Smooth muscle cell (in vitro differentiated cells): Measurements from ENCODE around the gene CHST12. TPM values are rescaled to one million over a fixed set of nuclear protein-coding genes. Genes with fewer than 3 reads are reported as not detected.

Experiments used
- DNase-seq: peaks from one replicate; lab custom pipeline; 2025; ENCODE audit not compliant: unreplicated experiment; lab: John Stamatoyannopoulos, UW
- H2AFZ ChIP-seq: fragments of 200-600 bp; sonication (generic); 2 replicates; pipeline ENCODE4 v1.6.0; 2016; ENCODE audit warnings: antibody characterized with exemption, low read depth, mild to moderate bottlenecking
- H3F3A ChIP-seq: fragments of 200-600 bp; sonication (generic); 2 replicates; pipeline ENCODE4 v1.6.0; 2017; ENCODE audit warnings: antibody characterized with exemption, low read depth
- H3K27ac ChIP-seq: fragments of 200-600 bp; sonication (generic); 2 replicates; pipeline ENCODE4 v1.5.1; 2016; ENCODE audit warnings: low read depth, mild to moderate bottlenecking
- H3K27me3 ChIP-seq: fragments of 200-600 bp; sonication (generic); 2 replicates; pipeline ENCODE4 v1.6.1; 2016; ENCODE audit warnings: low read depth, mild to moderate bottlenecking
- H3K36me3 ChIP-seq: fragments of 200-600 bp; sonication (generic); 2 replicates; pipeline ENCODE4 v1.5.1; 2016; ENCODE audit warnings: low read depth
- H3K4me1 ChIP-seq: fragments of 200-600 bp; sonication (generic); 2 replicates; pipeline ENCODE4 v1.5.1; 2016; ENCODE audit warnings: low read depth
- H3K4me2 ChIP-seq: fragments of 200-600 bp; sonication (generic); 2 replicates; pipeline ENCODE4 v1.6.0; 2016; ENCODE audit warnings: mild to moderate bottlenecking
- H3K4me3 ChIP-seq: fragments of 200-600 bp; sonication (generic); 2 replicates; pipeline ENCODE4 v1.5.1; 2016; ENCODE audit warnings: mild to moderate bottlenecking
- H3K79me2 ChIP-seq: fragments of 200-600 bp; sonication (generic); 2 replicates; pipeline ENCODE4 v1.6.0; 2016; ENCODE audit warnings: low read depth, mild to moderate bottlenecking
- H3K9ac ChIP-seq: fragments of 200-600 bp; sonication (generic); 2 replicates; pipeline ENCODE4 v1.6.0; 2016; ENCODE audit warnings: low read depth
- H3K9me3 ChIP-seq: fragments of 200-600 bp; sonication (generic); replicated peaks from 2 replicates; pipeline ENCODE4 v1.5.1; 2016; ENCODE audit warnings: low read depth
- H4K20me1 ChIP-seq: fragments of 200-600 bp; sonication (generic); 2 replicates; pipeline ENCODE4 v1.6.0; 2016; ENCODE audit warnings: low read depth
- WGBS: methylation state at CpG from one replicate; pipeline ENCODE4 v1.1.7; 2016; ENCODE audit warnings: low lambda C conversion rate; 5-methylcytosine and 5-hydroxymethylcytosine counted together
- polyA plus RNA-seq: library from polyadenylated mRNA; unstranded; fragments of >200 nt; fragmentation: Nextera tagmentation; extraction: Ambion mirVana; gene quantifications from 2 replicates; pipeline ENCODE4 v1.2.1, GENCODE V29; 2016
- total RNA-seq: library from RNA; depleted of rRNA; stranded (reverse); fragments of >200 nt; gene quantifications from 2 replicates; pipeline ENCODE4 v1.2.3, GENCODE V29; 2014
- TF ChIP-seq, protein P1 (sequence below): fragments of 200-600 bp; sonication (generic); IDR thresholded peaks from 2 replicates; pipeline ENCODE4 v1.5.1; 2017; ENCODE audit warnings: borderline replicate concordance, mild to moderate bottlenecking, antibody characterized with exemption; ENCODE audit not compliant: insufficient read depth, poor library complexity, severe bottlenecking

Gene CHST12
- total and polyA plus RNA-seq, 2 experiments from 2014 or later: 10.1 to 19.7 TPM

DNA sequence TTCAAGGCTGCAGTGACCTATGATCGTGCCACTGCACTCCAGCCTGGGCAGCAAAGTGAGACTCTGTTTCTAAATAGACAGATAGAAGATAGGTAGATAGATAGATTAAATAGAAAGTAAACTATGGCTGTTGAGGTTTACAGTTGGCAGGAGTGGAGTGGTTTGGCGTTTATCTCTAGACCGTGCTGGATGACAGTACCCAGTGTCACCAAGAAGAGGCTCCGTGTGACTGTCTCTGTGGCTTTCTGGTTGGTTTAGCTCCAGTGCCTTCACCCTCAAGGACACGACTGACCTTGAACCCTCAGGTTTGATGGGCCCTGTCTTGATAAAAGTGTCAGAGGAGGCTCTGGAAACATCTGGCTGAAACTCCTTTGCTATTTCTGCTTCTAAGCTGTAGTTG is 31.7 kb downstream of the CHST12 start:
- Histone ChIP-seq H3K4me3 (no peak overlapping the region), H3K9me3 (no peaks in the 10 kb centered on the region), H3K27me3 (no peaks in the 10 kb centered on the region), H3F3A (no peaks in the 10 kb centered on the region), H2AFZ (no peak overlapping the region), H3K4me1 (no peaks in the 10 kb centered on the region), H4K20me1 (peaks cover 7% of the 10 kb centered on the region), H3K27ac (no peak overlapping the region), H3K79me2 (no peaks in the 10 kb centered on the region), H3K36me3 (no peaks in the 10 kb centered on the region), H3K9ac (no peak overlapping the region), H3K4me2 (no peak overlapping the region)
- TF ChIP-seq, protein P1, sequence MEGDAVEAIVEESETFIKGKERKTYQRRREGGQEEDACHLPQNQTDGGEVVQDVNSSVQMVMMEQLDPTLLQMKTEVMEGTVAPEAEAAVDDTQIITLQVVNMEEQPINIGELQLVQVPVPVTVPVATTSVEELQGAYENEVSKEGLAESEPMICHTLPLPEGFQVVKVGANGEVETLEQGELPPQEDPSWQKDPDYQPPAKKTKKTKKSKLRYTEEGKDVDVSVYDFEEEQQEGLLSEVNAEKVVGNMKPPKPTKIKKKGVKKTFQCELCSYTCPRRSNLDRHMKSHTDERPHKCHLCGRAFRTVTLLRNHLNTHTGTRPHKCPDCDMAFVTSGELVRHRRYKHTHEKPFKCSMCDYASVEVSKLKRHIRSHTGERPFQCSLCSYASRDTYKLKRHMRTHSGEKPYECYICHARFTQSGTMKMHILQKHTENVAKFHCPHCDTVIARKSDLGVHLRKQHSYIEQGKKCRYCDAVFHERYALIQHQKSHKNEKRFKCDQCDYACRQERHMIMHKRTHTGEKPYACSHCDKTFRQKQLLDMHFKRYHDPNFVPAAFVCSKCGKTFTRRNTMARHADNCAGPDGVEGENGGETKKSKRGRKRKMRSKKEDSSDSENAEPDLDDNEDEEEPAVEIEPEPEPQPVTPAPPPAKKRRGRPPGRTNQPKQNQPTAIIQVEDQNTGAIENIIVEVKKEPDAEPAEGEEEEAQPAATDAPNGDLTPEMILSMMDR: no peak
- WGBS: 93% methylated on average over 5 of the region's 5 CpGs
- no peak for DNase-seq

DNA sequence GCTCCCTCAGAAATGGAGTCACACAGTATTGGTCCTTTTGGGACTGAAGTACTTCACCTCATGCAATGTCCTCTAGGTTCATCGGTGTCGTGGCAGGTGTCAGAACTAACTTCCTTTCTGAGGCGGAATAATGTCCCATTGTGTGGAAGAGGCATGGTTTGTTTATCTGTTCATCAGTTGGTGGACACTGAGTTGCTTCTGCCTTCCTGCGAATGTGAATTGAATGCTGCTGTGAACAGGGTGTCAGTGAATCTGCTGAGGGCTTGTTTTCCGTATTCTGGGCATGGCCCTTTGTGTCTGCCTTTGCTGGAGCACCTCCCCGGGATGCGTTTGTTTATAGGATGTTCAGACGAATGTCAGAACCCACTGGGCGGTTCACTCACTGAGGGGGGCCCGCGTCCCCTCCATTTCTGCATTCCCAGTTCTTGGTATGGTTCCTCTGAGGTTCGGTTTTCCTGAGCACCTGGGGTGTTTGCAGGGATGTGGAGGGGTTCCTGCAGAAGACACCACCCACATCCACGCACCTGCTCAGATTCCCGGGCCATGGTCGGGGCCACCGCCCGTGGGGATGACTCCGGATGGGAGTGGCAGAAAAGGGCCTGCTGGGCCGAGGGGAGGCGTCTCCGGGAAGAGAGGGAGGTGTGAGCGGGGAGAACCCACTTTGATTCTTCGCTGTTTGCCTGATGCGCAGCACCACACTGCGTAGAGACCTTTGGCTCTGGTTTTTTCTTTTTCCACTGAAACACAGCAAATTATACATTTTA is 33.1 kb downstream of the CHST12 start:
- no peak for DNase-seq
- Histone ChIP-seq H3K9ac (no peak overlapping the region), H2AFZ (no peak overlapping the region), H3K36me3 (no peaks in the 10 kb centered on the region), H3K27me3 (no peaks in the 10 kb centered on the region), H3K4me1 (no peaks in the 10 kb centered on the region), H3F3A (no peaks in the 10 kb centered on the region), H3K27ac (no peak overlapping the region), H3K79me2 (no peaks in the 10 kb centered on the region), H3K4me3 (no peak overlapping the region), H4K20me1 (peaks cover 7% of the 10 kb centered on the region), H3K4me2 (no peak overlapping the region), H3K9me3 (no peaks in the 10 kb centered on the region)
- TF ChIP-seq, protein P1: no peak
- WGBS: 93% methylated on average over 25 of the region's 25 CpGs

DNA sequence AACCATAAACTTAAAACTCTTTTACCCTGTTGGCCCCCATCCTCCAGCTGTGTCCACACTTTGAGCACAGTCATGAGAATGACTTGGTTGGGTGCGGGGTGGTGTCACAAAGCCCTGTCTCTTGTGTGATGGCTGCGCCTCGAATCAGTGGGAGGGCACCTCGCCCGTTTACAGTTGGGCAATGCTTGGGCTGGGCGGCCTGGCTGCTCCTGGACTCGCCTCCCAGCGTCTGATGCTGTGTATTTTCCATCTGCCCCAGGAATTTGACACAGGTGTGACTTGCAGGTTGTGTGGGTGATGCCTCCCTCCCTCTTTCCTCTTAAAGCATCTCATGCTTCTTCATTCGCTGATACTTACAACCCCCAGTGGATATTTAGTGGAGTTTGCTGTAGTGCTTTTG is 33.7 kb downstream of the CHST12 start:
- no peaks in the 10 kb centered on the region for H3K27me3 ChIP-seq
- WGBS: 95% methylated on average over 9 of the region's 9 CpGs
- H3K36me3 ChIP-seq: no peaks in the 10 kb centered on the region
- no peaks in the 10 kb centered on the region for H3K4me1 ChIP-seq
- no peaks in the 10 kb centered on the region for H3K79me2 ChIP-seq
- peaks cover 7% of the 10 kb centered on the region for H4K20me1 ChIP-seq
- no peak overlapping the region for H3K4me3 ChIP-seq
- H2AFZ ChIP-seq: no peak overlapping the region
- no peak overlapping the region for H3K4me2 ChIP-seq
- TF ChIP-seq, protein P1: no peak
- no peak for DNase-seq
- no peaks in the 10 kb centered on the region for H3F3A ChIP-seq
- no peak overlapping the region for H3K27ac ChIP-seq
- H3K9me3 ChIP-seq: no peaks in the 10 kb centered on the region
- H3K9ac ChIP-seq: no peak overlapping the region

DNA sequence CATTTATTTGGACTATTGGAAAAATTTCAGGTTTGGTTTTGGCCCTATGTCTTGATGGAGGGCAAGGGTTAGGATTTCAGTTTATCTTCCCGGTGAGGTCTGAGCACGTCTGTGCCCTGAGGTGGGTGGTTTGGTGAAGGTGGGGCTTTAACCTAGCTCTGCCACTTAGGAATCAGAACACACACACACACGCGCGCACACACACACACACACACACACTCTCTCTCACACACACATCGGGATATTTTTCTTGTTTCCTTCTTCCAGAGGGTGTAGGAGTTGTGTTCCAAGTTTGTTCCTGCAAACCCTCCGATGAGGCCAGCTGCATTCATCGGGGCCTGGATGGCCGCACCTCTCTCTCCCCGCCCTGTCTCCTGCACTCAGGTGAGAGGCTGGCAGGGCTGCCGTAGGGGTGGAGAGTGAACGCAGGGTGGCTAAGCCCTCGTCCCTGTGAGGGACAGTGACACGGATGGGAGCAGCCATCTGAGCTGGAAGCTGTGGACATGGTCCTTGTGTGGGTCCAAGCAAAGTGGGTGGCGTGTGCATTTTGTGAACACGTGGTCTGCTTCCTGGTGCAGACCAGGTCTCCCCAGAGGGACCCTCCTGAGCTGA is 34.2 kb downstream of the CHST12 start:
- no peak overlapping the region for H3K27ac ChIP-seq
- no peak overlapping the region for H3K9ac ChIP-seq
- no peak overlapping the region for H3K4me3 ChIP-seq
- no peak overlapping the region for H2AFZ ChIP-seq
- no peaks in the 10 kb centered on the region for H3K36me3 ChIP-seq
- TF ChIP-seq, protein P1: no peak
- H3K4me1 ChIP-seq: no peaks in the 10 kb centered on the region
- WGBS: 95% methylated on average over 16 of the region's 16 CpGs
- H3F3A ChIP-seq: no peaks in the 10 kb centered on the region
- no peaks in the 10 kb centered on the region for H3K27me3 ChIP-seq
- DNase-seq: no peak
- no peaks in the 10 kb centered on the region for H3K79me2 ChIP-seq
- no peaks in the 10 kb centered on the region for H3K9me3 ChIP-seq
- peaks cover 7% of the 10 kb centered on the region for H4K20me1 ChIP-seq
- no peak overlapping the region for H3K4me2 ChIP-seq
